ENCODE results near the gene AKAP11. TPM values are rescaled to one million over a fixed set of nuclear protein-coding genes. Genes with fewer than 3 reads are reported as not detected.

AKAP11 gene
- total and polyA plus RNA-seq, 9 of the 15 experiments (the other 6 are each of a cell fraction or from before 2014, with no cell fraction given): 2.2 to 31.3 (median 10.9) TPM

GRCh38 chr13:42274386-42275097 lies 2.6 kb downstream of the AKAP11 start (continued):
- TF ChIP-seq ARID3A (IDR thresholded peaks at IDR 0.05; ENCODE audit: borderline replicate concordance, low read depth, low read length): no peak
- no peak for TF ChIP-seq JUNB (CRISPR knock-in tag; conservative IDR thresholded peaks at IDR 0.05)
- no peak for TF ChIP-seq ZNF354B (CRISPR knock-in tag; IDR thresholded peaks at IDR 0.05)
- no peak for TF ChIP-seq HIVEP1 (CRISPR knock-in tag; IDR thresholded peaks at IDR 0.05)
- TF ChIP-seq, protein P1, sequence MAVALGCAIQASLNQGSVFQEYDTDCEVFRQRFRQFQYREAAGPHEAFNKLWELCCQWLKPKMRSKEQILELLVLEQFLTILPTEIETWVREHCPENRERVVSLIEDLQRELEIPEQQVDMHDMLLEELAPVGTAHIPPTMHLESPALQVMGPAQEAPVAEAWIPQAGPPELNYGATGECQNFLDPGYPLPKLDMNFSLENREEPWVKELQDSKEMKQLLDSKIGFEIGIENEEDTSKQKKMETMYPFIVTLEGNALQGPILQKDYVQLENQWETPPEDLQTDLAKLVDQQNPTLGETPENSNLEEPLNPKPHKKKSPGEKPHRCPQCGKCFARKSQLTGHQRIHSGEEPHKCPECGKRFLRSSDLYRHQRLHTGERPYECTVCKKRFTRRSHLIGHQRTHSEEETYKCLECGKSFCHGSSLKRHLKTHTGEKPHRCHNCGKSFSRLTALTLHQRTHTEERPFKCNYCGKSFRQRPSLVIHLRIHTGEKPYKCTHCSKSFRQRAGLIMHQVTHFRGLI (CRISPR knock-in tag; IDR thresholded peaks at IDR 0.05): no peak
- TF ChIP-seq, protein P2, sequence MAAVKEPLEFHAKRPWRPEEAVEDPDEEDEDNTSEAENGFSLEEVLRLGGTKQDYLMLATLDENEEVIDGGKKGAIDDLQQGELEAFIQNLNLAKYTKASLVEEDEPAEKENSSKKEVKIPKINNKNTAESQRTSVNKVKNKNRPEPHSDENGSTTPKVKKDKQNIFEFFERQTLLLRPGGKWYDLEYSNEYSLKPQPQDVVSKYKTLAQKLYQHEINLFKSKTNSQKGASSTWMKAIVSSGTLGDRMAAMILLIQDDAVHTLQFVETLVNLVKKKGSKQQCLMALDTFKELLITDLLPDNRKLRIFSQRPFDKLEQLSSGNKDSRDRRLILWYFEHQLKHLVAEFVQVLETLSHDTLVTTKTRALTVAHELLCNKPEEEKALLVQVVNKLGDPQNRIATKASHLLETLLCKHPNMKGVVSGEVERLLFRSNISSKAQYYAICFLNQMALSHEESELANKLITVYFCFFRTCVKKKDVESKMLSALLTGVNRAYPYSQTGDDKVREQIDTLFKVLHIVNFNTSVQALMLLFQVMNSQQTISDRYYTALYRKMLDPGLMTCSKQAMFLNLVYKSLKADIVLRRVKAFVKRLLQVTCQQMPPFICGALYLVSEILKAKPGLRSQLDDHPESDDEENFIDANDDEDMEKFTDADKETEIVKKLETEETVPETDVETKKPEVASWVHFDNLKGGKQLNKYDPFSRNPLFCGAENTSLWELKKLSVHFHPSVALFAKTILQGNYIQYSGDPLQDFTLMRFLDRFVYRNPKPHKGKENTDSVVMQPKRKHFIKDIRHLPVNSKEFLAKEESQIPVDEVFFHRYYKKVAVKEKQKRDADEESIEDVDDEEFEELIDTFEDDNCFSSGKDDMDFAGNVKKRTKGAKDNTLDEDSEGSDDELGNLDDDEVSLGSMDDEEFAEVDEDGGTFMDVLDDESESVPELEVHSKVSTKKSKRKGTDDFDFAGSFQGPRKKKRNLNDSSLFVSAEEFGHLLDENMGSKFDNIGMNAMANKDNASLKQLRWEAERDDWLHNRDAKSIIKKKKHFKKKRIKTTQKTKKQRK (IDR thresholded peaks at IDR 0.05; ENCODE audit: borderline replicate concordance, low read depth, low read length): no peak
- TF ChIP-seq, protein P3, sequence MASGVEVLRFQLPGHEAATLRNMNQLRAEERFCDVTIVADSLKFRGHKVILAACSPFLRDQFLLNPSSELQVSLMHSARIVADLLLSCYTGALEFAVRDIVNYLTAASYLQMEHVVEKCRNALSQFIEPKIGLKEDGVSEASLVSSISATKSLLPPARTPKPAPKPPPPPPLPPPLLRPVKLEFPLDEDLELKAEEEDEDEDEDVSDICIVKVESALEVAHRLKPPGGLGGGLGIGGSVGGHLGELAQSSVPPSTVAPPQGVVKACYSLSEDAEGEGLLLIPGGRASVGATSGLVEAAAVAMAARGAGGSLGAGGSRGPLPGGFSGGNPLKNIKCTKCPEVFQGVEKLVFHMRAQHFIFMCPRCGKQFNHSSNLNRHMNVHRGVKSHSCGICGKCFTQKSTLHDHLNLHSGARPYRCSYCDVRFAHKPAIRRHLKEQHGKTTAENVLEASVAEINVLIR (CRISPR knock-in tag; IDR thresholded peaks at IDR 0.05): no peak
- no peak for TF ChIP-seq C11orf30 (IDR thresholded peaks at IDR 0.05; ENCODE audit: low read depth)
- TF ChIP-seq IFI16 (CRISPR knock-in tag; IDR thresholded peaks at IDR 0.05): no peak
- no peak for TF ChIP-seq ZNF76 (CRISPR knock-in tag; IDR thresholded peaks at IDR 0.05; ENCODE audit: borderline replicate concordance)
- peak; percentile 45; the same call in 1 of the 2 replicates for TF ChIP-seq MYC (IDR thresholded peaks at IDR 0.05; ENCODE audit: low read depth, low read length)
- TF ChIP-seq MYC (CRISPR knock-in tag; IDR thresholded peaks at IDR 0.05; ENCODE audit: borderline replicate concordance, low read depth): no peak
- no peak for TF ChIP-seq PTTG1 (tag; IDR thresholded peaks at IDR 0.05; ENCODE audit: low read depth)
- TF ChIP-seq POLR2A (conservative IDR thresholded peaks at IDR 0.05): no peak
- TF ChIP-seq TCFL5 (CRISPR knock-in tag; conservative IDR thresholded peaks at IDR 0.05): no peak
- no peak for TF ChIP-seq ZNF79 (CRISPR knock-in tag; IDR thresholded peaks at IDR 0.05; ENCODE audit: low read depth)
- TF ChIP-seq SMARCC2 (IDR thresholded peaks at IDR 0.05; ENCODE audit: low read depth): no peak
- peak in 1 of 2 experiments; percentile 26; a peak in 1 of 4 replicates for TF ChIP-seq SRF (CRISPR knock-in tag; IDR thresholded peaks at IDR 0.05)
- no peak for TF ChIP-seq NEUROD1 (IDR thresholded peaks at IDR 0.05; ENCODE audit: borderline replicate concordance, low read depth, low read length, partially characterized antibody)
- 0 out of 2 replicates have a peak, but pooled peaks have one; percentile 33 for TF ChIP-seq GATA2 (CRISPR knock-in tag; IDR thresholded peaks at IDR 0.05)
- no peak for TF ChIP-seq ZNF75A (CRISPR knock-in tag; IDR thresholded peaks at IDR 0.05)
- no peak for TF ChIP-seq SREBF2 (CRISPR knock-in tag; IDR thresholded peaks at IDR 0.05)

Data from K562 (cell line).